ENCODE measurements around the gene TMCO4.

GRCh38 chr1:19708567-19709110 lies 91.1 kb downstream of the TMCO4 start:
- TF ChIP-seq POLR2A (IDR thresholded peaks at IDR 0.05; ENCODE audit: control extremely low read depth in 1 of 2, low read depth in 2 of 2, low read length in 2 of 2) (no peak), CTCF (IDR thresholded peaks at IDR 0.05; ENCODE audit: control extremely low read depth in 1 of 3, insufficient read depth in 1 of 3, low read depth in 1 of 3, low read length in 3 of 3) (no peak), YY1 (IDR thresholded peaks at IDR 0.05; ENCODE audit: low read depth, low read length) (no peak), MAX (IDR thresholded peaks at IDR 0.05) (no peak), SIX5 (IDR thresholded peaks at IDR 0.05; ENCODE audit: low read depth, low read length) (no peak), JUN (IDR thresholded peaks at IDR 0.05; ENCODE audit: low read depth, low read length) (no peak), CREB1 (IDR thresholded peaks at IDR 0.05) (no peak), NANOG (IDR thresholded peaks at IDR 0.05; ENCODE audit: insufficient read depth, low read depth, low read length, poor library complexity, severe bottlenecking) (no peak), POU5F1 (IDR thresholded peaks at IDR 0.05; ENCODE audit: low read depth, low read length) (no peak)

Measured in H1 (cell line).